ENCODE data around the gene RARS1. TPM values are rescaled to one million over a fixed set of nuclear protein-coding genes. Genes with fewer than 3 reads are reported as not detected.
A peak's percentile ranks its signal among the peaks of the same experiment; 100 is the strongest.

Gene RARS1
- total RNA-seq, 1 donor = 248 TPM

DNA sequence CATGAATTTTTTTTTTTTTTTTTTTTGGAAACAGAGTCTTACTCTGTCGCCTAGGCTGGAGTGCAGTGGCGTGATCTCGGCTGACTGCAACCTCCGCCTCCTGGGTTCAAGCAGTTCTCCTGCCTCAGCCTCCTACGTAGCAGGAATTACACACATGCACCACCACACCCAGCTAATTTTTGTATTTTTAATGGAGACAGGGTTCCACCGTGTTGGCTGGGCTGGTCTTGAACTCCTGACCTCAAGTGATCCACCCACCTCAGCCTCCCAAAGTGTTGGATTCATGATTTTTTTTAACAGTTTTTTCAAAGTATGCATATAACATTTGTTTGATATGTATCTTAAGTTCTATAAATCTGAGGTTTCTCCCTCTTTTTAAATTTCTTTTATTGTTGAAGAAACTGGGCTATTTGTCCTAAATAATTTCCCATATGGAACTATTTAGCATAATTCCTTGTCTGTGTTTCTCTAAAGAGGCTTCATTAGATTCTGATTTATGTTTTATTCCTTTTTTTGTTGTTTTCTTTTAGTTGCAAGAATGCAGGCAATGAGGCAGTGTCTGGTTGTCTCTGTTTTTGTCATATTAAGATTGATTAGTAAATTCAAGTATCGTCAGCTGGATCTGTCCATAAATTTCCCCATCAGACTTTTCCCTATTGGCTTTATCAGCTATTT is 16.4 kb downstream of the RARS1 start:
- H3K4me3 ChIP-seq (ENCODE audit: low read depth, low read length) = no peak overlapping the region
- DNase-seq (ENCODE audit: low read depth) = no peak
- TF ChIP-seq CTCF (IDR thresholded peaks at IDR 0.05; ENCODE audit: insufficient read depth, low read depth, low read length) = no peak

- DNase-seq (ENCODE audit: low read depth) = no peak
- TF ChIP-seq CTCF (IDR thresholded peaks at IDR 0.05; ENCODE audit: insufficient read depth, low read depth, low read length) = no peak
Observed at GRCh38 chr5:168513861-168514428, 27.7 kb downstream of the RARS1 start.

DNA sequence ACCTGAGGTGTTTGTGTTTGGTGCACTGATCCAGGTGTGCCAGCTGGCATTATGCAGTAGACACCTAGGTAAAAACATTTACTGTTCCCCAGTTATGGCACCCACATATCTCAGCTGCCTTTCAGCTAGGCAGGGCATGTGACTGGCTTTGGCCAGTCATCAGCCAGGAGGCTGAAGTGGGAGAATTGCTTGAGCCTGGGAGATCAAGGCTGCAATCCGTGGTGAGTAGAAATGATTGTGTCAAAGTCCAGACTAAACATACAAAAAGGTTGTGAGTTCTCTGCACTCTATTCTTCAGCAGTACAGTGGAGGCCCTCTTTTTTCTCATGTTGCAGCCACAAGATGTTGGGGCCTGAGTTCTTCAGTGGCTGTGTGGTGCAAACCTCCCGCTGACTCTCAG is 39.6 kb downstream of the RARS1 start:
- no peak overlapping the region for H3K4me3 ChIP-seq (ENCODE audit: low read depth, low read length)
- TF ChIP-seq CTCF (IDR thresholded peaks at IDR 0.05; ENCODE audit: insufficient read depth, low read depth, low read length) = no peak
- DNase-seq (ENCODE audit: low read depth) = no peak

More at GRCh38 chr5:168513861-168514428, 27.7 kb downstream of the RARS1 start:
- no peak overlapping the region for H3K4me3 ChIP-seq (ENCODE audit: low read depth, low read length)

DNA sequence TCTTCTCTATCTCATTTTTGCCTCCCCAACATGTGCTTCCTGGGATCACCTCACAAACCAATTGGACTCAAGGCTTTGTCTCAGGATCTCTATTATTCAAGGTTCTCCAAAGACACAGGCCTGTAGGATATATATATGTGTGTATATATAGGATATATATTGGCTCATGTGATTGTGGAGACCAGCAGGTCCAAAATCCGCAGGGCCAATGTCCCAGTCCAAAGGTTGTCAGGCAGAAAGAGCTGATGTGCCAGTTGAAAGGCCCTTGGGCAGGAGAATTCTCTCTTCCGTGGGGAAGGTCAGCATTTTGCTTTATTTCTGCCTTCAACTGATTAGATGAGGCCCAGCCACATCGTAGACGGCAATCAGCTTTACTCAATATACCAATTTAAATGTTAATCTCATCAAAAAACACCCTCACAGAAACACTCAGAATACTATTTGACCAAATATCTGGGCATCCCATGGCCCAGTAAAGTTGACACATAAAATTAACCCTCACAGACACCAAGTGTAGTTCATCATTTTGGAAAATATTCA is 41.6 kb downstream of the RARS1 start:
- no peak overlapping the region for H3K4me3 ChIP-seq (ENCODE audit: low read depth, low read length)
- DNase-seq (ENCODE audit: low read depth) = no peak
- no peak for TF ChIP-seq CTCF (IDR thresholded peaks at IDR 0.05; ENCODE audit: insufficient read depth, low read depth, low read length)

- TF ChIP-seq CTCF (IDR thresholded peaks at IDR 0.05; ENCODE audit: insufficient read depth, low read depth, low read length) = no peak
- peak; percentile 28 for DNase-seq (ENCODE audit: low read depth)
- H3K4me3 ChIP-seq (ENCODE audit: low read depth, low read length) = peak within 1 kb of the TSS; percentile 40
Observed at GRCh38 chr5:168528521-168529373, 42.5 kb downstream of the RARS1 start, which contains the start of gene FBLL1. Gene FBLL1 (plus strand): TSS chr5:168529305. CDS start chr5:168529505, 200 bp downstream.

- no peak for TF ChIP-seq CTCF (IDR thresholded peaks at IDR 0.05; ENCODE audit: insufficient read depth, low read depth, low read length)
- DNase-seq (ENCODE audit: low read depth) = peak; percentile 4
Observed at GRCh38 chr5:168529374-168530234, 43.3 kb downstream of the RARS1 start.

More at GRCh38 chr5:168529374-168530234, 43.3 kb downstream of the RARS1 start:
- peak overlapping the region; percentile 32 for H3K4me3 ChIP-seq (ENCODE audit: low read depth, low read length)
